ENCODE data around the gene CLDN19.

- TF ChIP-seq POLR2A (IDR thresholded peaks at IDR 0.05; ENCODE audit: low read length) = no peak
- TF ChIP-seq GATA1 (IDR thresholded peaks at IDR 0.05; ENCODE audit: low read depth, low read length) = no peak
Measured at GRCh38 chr1:42721926-42722325, 18.1 kb downstream of the CLDN19 start.

Data from erythroblast (primary cell).